ENCODE results near the gene SART3. TPM values are rescaled to one million over a fixed set of nuclear protein-coding genes. Genes with fewer than 3 reads are reported as not detected.

SART3 gene
- total and polyA plus RNA-seq, 2 of the 13 experiments (the other 11 are each of a cell fraction or from before 2014, with no cell fraction given) = 16.1 to 69.9 TPM

GRCh38 chr12:108560752-108561719, at the start of gene SART3 (continued):
- TF ChIP-seq ZNF790 (CRISPR knock-in tag; IDR thresholded peaks at IDR 0.05; ENCODE audit: borderline replicate concordance) (no peak), ZNF782 (CRISPR knock-in tag; IDR thresholded peaks at IDR 0.05; ENCODE audit: borderline replicate concordance) (0 out of 2 replicates have a peak, but pooled peaks have one; percentile 62), ZNF724P (CRISPR knock-in tag; IDR thresholded peaks at IDR 0.05; ENCODE audit: borderline replicate concordance) (no peak), ELF1 (CRISPR knock-in tag; IDR thresholded peaks at IDR 0.05) (peak; percentile 94), FOSL2 (CRISPR knock-in tag; IDR thresholded peaks at IDR 0.05) (peak; percentile 2; the same call in 1 of the 2 replicates), ZNF616 (CRISPR knock-in tag; IDR thresholded peaks at IDR 0.05; ENCODE audit: low read depth) (no peak), ZNF414 (CRISPR knock-in tag; IDR thresholded peaks at IDR 0.05) (peak; percentile 50; the same call in 1 of the 2 replicates), MYNN (CRISPR knock-in tag; IDR thresholded peaks at IDR 0.05; ENCODE audit: low read depth) (0 out of 2 replicates have a peak, but pooled peaks have one; percentile 22), GMEB2 (CRISPR knock-in tag; IDR thresholded peaks at IDR 0.05; ENCODE audit: low read depth) (no peak), ZBTB25 (CRISPR knock-in tag; IDR thresholded peaks at IDR 0.05) (peak; percentile 68; the same call in 1 of the 2 replicates), ZNF276 (CRISPR knock-in tag; IDR thresholded peaks at IDR 0.05; ENCODE audit: low read depth) (peak; percentile 85; the same call in 1 of the 2 replicates), CREB1 (IDR thresholded peaks at IDR 0.05) (peak; percentile 51), CREB1 (CRISPR knock-in tag; IDR thresholded peaks at IDR 0.05) (peak; percentile 93), ZNF382 (CRISPR knock-in tag; IDR thresholded peaks at IDR 0.05; ENCODE audit: borderline replicate concordance) (no peak), E2F1 (CRISPR knock-in tag; IDR thresholded peaks at IDR 0.05) (peak; percentile 39; the same call in 1 of the 2 replicates), IKZF4 (CRISPR knock-in tag; IDR thresholded peaks at IDR 0.05; ENCODE audit: borderline replicate concordance, low read depth, not compliant biosample characterization) (peak; percentile 26), PHF20 (CRISPR knock-in tag; IDR thresholded peaks at IDR 0.05) (peak; percentile 77), TOPORS (CRISPR knock-in tag; IDR thresholded peaks at IDR 0.05) (0 out of 2 replicates have a peak, but pooled peaks have one; percentile 30), KDM3A (CRISPR knock-in tag; IDR thresholded peaks at IDR 0.05; ENCODE audit: low read depth) (0 out of 2 replicates have a peak, but pooled peaks have one; percentile 19), ELF4 (CRISPR knock-in tag; IDR thresholded peaks at IDR 0.05; ENCODE audit: borderline replicate concordance) (peak; percentile 80; the same call in 1 of the 2 replicates), ZNF737 (CRISPR knock-in tag; IDR thresholded peaks at IDR 0.05; ENCODE audit: borderline replicate concordance) (0 out of 2 replicates have a peak, but pooled peaks have one; percentile 32)

All from HepG2 (cell line).